Eye (tissue), 1 donor: ENCODE results near the gene PARD3.

Experiments used
- DNase-seq: peaks from one replicate; pipeline ENCODE4 v3.0.0-alpha.2; 2015

The PARD3 gene

GRCh38 chr10:34139559-34139958 is 675.5 kb downstream of the PARD3 start:
- peak; percentile 80 for DNase-seq

DNA sequence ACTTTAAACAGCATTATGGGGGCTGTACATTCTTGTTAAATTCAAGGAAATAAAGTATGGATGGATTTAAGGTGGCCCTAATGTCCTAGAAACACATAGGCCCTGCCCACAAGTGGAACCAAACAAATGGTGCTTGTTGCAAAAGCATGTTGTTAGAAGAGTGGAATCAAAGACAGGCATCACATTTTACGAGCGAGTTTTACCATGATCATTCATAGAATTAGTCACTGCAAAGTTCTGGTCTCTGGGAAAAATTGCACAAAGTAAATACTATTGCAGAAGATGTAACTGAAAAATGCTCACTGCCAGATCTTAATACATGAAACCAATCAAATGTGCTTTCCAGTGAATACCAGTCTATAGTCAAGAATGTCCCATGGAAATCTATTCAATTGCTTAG is 677.1 kb downstream of the PARD3 start:
- DNase-seq: no peak

DNA sequence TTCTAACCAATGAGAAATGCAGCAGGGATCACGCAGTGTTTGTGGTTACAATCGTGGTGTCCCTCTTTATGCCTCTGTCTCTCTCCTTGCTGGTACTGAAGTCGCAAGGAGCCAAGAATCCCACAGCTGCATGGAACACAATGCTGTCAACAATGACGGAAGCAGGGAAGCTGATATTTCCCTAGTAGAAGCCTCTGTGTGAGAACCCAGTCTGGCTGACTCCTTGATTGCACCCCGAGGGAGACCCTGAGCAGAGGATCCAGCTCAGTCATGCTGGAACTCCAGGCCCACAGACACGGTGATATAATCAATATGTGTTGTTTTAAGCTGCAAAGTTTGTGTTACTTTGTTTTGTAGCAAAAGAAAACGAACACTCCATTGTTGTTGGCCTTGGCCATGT is 677.9 kb downstream of the PARD3 start:
- no peak for DNase-seq

GRCh38 chr10:34135515-34135914 is 679.6 kb downstream of the PARD3 start:
- no peak for DNase-seq

GRCh38 chr10:34134602-34135001 is 680.5 kb downstream of the PARD3 start:
- no peak for DNase-seq

DNA sequence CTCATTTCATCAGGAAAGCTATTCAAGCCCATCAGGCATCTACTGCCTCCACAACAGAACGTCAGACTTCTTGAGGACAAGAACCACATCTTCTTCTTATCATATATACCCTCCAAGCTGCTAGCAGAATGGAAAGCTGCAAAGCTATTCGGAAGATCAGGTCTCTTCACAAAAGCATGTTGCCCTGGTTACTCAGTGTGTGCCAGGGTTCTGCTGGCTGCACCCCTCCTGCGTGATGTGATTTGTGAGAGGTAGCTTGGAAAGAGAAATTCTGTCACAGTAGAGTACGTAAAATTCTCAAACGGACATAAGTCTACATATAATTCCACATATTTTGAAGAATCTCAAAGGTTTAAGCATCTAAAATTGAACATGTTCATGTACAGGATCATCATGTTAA is 681.7 kb downstream of the PARD3 start:
- no peak for DNase-seq

DNA sequence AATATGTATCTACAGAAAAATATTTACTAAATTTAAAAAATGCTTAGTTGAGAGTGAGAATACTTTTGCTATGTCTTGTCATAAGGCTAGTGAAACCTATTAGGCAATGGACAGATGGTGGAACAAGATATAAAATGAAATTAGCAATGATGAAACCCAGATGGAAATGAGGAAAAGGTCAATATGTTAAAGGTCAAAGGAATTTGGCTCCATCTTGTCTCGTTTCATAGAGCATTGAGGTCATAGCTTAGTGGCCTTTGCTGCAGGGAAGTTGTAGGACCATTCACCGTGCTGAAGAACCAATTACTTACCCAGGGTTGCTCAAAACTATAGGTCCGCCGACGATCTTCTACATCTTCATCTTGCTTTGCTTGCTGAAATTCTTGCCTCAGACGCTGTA is 683.9 kb downstream of the PARD3 start:
- no peak for DNase-seq

- no peak for DNase-seq
Measured at GRCh38 chr10:34127676-34128075, 687.4 kb downstream of the PARD3 start.

- no peak for DNase-seq
Measured at GRCh38 chr10:34126371-34127151, 688.5 kb downstream of the PARD3 start.

- no peak for DNase-seq
Measured at GRCh38 chr10:34125702-34126101, 689.4 kb downstream of the PARD3 start.

DNA sequence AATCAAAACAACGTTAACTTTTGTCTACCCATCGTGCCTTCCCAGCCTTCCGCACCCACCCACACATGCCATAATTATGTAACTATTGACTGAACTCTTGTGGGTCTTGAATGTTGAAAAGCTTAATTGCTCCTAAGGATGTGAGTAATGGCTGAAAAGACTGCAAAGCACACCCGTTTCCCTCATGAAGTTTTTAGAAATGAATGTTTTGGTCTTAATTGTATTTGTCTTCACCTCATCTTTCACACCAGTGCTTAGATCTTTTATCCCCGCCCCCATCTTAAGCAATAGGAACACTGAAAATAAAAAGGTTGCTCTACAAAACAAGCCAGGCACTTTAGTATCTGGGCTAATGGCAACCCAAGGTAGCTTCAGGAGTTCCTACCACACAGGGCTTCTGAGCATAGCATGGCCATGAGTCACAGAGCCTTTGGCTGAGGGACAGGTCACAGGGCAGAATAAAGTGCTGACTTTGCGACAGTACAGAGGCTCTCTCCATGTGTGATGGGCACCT is 690.5 kb downstream of the PARD3 start:
- DNase-seq: no peak

DNA sequence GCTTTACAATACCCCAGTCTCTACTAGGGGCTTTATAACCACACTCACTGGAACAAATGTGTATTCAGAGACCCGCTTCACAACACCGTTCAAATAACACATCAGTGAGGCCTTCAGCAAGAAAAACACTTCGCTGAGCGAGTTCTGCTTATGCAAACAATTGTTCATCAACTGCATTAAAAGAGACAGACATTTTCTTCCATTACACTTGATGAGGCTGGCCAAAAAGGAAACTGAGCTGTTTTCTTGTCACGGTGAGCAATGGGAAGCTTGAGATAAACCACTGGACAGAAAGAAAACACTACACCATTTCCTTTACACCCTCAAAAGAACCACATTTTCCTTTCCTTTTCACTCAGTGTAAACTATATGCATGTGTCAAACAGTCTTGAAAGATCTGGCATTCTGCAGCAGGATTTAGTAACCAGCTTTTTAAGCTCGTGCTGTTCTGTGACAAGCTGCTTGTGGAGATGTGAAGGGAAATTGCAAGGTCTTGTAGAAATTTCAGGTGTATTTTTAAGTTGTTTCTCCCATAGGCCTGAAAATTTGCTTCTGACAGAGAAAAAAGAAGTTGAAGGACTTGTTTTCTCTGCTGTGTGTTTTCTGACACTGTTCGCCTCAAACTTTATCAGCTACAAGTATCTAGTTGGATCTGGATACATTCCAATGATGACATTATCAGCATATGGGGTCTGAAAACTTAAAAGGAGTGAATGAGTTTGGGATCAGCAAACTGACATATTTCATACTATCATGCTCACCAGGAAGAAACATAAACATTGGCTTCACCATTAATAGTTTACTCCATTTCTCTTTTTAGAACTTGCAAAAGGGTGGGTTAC is 693.1 kb downstream of the PARD3 start:
- no peak for DNase-seq

DNA sequence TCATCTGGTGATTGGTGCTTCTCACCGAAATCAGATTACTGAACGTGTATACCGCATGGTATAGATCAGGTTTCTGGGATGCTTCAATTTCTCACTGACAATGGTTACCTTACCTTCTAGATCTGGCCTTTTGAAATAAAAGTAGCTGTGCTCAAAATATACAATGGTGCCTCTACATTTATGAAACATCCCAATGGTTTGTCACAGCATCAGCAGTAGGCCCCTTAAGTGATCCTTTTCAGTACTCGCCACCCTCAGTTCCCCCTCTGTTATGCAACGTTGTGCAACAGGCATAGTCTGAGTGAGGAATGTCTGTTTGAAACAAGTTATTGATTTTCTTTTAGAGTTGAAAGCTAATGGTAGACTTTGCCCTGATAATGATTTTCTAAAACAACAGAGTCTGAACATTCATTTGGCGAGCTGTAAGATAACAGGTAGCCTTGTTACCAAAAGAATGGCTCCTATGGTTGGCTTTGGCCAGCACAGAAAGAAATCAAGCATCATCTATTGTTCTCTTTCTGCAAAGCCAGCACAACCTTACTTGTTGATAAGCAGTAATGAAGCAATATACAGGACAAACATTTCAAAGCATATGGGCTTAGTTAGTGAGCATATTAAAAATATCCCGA is 693.9 kb downstream of the PARD3 start:
- no peak for DNase-seq

DNA sequence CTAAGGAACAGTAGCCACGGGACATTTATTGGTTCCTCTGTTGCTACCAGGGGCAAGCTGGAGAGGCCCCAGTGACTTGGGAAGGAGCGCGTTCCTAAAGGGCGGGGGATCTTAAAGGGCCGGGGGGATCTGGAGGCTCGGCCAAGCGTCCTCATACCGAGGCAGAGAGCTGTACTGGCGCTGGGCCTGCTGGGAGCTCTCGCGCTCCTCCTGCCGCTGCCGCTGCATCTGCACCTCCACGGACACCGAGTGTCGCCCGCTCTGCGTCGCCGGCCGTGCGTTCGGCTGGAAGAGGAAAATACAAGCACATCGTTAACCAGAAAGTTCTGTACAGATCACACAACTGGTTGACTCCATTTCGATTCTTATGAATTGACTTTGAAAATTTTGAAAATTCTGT is 695.6 kb downstream of the PARD3 start:
- no peak for DNase-seq

DNA sequence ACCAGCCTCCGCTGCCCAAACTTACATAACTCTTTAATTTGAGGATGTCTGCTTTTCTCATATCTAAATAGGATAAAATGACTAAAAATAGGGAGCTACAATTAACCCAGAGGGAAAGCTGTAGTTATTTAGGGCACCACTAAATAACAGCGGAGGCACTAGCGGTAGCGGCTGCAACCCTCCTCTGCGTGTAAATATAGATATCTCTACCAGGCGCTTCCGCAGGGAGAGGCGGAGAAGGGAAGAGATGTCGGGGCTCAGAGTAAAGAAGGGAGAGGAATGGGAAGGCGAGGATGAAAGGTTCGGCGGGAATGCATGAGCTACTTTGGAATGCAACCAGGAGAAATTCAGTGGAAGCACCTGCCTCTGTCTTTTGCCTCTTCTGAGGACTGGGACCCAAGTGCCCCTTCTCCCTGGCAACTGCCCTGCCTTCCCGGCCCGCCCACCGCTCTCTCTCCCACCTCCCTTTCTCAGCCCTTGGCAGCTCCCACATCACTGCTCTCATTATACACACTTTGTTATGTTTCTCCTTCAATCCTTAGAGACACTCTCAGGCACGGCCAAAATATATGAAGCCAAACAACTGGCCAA is 698.3 kb downstream of the PARD3 start:
- DNase-seq: peak; percentile 43

DNA sequence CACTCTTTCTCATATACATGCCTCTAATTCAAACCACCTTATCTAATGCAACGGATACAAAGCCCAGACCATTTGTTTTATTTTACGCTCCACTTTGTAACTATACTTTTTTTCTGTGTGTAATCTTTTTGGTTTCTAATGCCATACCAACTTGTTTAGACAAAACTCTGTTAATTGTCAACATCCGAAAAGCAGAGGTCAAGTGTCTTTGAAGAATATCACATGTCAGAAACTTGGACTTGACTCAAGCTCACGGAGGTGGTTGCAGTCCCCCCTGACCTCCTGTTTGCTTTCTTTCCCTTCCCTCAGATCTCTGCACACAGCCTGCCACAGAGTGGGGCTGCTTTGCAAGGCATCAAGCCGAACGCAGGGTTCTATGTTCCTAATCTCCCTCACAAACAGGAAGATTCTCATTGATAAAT is 698.9 kb downstream of the PARD3 start:
- DNase-seq: no peak

GRCh38 chr10:34114914-34115313 is 700.2 kb downstream of the PARD3 start:
- DNase-seq: no peak

GRCh38 chr10:34113504-34114225 is 701.4 kb downstream of the PARD3 start:
- no peak for DNase-seq

DNA sequence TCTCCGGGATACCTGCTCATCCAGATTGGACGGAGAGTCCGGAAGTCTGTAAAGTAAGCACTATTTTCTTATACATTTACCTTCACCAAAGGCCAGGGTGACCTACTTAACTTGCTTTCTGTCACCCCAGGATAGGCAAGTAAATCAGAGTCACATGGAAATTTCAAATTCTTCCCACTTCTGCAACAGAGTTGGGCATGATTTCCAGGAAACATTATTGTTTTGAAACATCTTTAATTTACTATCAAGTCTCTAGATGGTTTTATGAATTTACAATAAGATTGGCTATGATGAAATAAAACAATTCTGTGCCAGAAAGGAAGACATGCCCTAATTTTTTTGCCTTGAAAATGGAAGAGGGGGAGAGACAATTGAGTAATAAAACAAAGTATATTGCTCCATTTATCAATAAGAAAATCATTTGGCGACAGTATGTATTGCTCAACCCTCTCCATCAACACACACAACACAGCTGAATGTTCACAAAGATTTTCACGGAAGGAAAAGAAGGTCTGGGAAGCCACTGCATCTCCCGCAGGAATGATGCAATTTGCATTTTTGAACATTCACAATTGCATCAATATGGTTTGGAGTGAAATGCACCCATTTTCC is 702.8 kb downstream of the PARD3 start:
- DNase-seq: no peak

GRCh38 chr10:34111179-34111578 is 703.9 kb downstream of the PARD3 start:
- DNase-seq: no peak

DNA sequence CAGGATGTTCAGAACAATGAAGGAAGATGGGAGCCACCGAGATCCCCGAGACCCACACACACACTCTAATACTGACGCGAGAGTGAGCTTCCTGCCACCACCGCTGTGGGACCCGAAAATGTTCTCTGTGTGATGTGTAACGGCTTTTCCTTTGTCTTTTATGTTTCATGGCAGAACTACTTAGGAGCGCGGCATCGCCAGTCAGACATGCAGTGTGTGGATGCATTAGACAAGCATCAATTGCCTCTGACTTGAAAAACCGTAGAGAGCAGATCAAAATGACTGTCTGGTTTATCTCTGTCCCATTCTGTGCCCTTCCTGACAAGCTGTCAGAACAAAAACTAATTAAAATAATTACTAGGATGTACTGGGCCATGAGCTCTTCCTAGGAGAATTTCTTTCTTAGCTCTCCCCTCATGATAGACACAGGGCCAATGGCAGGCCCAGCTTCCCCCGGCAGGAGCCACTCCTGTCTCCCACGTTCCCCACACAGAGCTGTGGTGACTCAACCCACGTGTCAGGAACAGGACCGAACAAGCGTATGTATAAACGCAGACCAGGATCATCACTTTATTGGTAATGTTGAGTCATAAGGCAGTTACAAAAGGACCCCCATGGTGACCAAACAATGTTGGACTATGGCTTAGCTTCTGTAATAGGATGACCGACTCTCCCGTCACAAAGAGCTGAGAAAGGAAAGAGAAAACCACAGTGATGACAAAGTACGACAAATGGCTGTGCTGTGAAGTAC is 705.0 kb downstream of the PARD3 start:
- DNase-seq: peak; percentile 77
